Skeletal muscle satellite cell (primary cell): ENCODE measurements around the gene RUFY4.

ENCODE experiments used
- H3K27me3 ChIP-seq: 2 replicates; pipeline ENCODE4 v1.7.0; 2013; ENCODE audit warnings: low read length; ENCODE audit not compliant: control insufficient read depth, insufficient read depth
- H3K36me3 ChIP-seq: 2 replicates; pipeline ENCODE4 v1.7.0; 2013; ENCODE audit warnings: mild to moderate bottlenecking, control low read depth, low read length; ENCODE audit not compliant: insufficient read depth
- H3K4me1 ChIP-seq: 2 replicates; pipeline ENCODE4 v1.7.0; 2013; ENCODE audit warnings: low read length; ENCODE audit not compliant: control insufficient read depth, insufficient read depth
- H3K4me2 ChIP-seq: 2 replicates; pipeline ENCODE4 v1.7.0; 2013; ENCODE audit warnings: mild to moderate bottlenecking, low read length
- H3K4me3 ChIP-seq: 2 replicates; pipeline ENCODE4 v1.7.0; 2013; ENCODE audit warnings: low read length
- H3K9ac ChIP-seq: 2 replicates; pipeline ENCODE4 v1.7.0; 2013; ENCODE audit warnings: mild to moderate bottlenecking, low read depth, low read length, moderate library complexity
- H3K9me3 ChIP-seq: replicated peaks from 2 replicates; pipeline ENCODE4 v1.7.0; 2013; ENCODE audit warnings: mild to moderate bottlenecking, control low read depth, low read length

RUFY4 gene

DNA sequence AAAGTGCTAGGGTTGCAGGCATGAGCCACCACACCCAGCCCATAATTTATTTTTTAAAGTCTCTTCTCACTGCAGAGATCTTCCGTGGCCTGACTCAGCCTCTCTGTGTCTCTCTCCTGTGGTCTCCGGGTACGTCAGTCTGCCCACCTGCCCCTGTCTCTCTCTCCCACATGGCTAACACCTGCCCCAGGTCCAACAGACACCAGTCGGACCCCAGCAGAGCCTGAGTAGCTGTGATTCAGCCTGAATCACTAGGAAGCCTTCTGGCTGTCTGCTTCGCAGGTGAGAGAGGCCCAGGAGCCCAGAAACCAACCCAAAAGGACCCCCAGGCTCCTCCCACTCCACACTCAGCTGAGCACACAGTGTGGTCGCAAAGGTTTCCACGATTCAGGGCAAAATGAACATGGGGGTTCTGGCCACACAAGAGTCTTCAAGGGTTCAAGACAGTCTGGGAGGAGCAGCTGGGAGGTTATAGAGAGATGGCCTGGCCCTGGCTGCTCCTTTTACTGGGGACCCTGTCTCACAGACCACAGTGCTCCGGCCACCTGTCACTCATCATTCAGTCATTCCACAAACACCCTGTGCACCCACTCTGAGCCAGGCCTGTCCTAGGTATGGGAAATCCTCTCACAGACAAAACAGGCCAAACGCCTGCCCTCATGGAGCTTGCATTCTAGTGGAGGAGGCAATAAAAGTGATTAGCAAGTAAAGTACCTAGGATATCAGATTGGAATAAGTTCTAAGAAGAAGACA lies 8.6 kb downstream of the RUFY4 start:
- no peaks in the 10 kb centered on the region for H3K4me1 ChIP-seq
- H3K36me3 ChIP-seq, result no peaks in the 10 kb centered on the region
- H3K4me3 ChIP-seq, result no peak overlapping the region
- no peaks in the 10 kb centered on the region for H3K9me3 ChIP-seq
- H3K4me2 ChIP-seq, result no peak overlapping the region
- peaks cover 24% of the 10 kb centered on the region for H3K27me3 ChIP-seq
- no peak overlapping the region for H3K9ac ChIP-seq

DNA sequence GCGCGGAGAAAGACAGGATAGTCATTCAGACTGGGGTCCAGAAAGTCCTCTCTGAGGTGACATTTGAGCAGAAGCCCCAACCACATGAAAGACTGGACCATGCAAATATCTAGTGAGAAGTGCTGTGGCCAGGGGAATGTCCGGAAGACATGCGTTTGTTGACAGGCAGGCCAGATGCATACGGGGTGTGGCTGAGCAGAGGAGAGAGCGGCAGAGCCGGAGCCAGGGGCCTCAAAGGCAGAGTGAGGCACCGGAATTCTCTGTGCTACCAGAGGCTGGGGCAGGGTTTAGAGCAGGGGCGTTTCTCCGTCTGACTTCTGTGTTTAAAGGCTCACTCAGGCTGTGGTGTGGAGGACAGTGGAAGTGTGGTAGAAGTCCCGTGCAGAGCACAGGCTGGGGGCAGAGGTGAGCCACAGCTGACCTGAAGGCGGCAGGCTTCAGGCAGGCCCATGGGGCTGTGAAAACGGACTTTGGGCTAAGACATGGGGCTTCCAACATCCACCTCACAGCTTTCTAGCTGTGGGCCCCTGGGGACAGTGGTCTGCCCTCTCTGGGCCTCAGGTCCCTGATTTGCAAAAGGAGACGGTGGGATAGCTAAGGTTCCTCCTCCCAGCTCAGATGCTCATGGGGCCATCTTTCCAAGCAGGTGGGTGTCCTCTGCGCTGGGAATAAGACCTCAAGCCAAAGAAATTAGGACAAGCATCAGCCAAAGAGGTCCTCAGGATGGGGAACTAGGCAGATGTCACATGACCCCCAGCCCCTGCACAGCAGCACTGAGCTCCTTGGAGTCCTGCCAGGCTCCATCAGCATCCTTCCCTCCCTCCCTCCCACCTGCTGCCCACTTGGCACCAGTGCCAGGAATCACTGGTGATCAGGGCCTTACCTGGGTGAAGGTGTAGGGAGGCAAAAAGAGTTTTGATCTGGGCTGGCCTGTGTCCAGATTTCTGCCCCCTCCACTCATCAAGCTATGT lies 11.2 kb downstream of the RUFY4 start:
- Histone ChIP-seq H3K9me3 (no peaks in the 10 kb centered on the region), H3K4me3 (no peak overlapping the region), H3K36me3 (no peaks in the 10 kb centered on the region), H3K27me3 (peaks cover 21% of the 10 kb centered on the region), H3K9ac (no peak overlapping the region), H3K4me2 (no peak overlapping the region), H3K4me1 (no peaks in the 10 kb centered on the region)

DNA sequence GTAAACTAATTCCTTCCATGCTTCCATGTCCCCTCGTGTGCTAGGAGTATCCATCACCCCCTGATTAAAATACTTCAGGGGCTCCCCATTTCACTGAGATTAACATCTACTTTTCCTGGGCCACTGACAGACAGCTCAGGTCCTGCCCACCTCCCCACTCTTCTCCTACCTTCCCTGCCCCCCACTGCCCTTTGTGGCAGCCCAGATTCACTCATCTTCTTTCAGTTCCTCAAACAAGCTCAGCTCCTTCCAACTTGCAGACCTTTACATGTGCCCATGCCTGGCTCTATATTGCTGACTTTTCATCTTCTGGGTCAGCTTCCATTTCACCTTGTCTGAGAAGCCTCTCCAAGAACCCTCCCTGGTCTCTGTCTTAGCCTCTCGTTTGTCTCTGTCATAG lies 12.0 kb downstream of the RUFY4 start:
- Histone ChIP-seq H3K9me3 (no peaks in the 10 kb centered on the region), H3K36me3 (no peaks in the 10 kb centered on the region), H3K9ac (no peak overlapping the region), H3K27me3 (peaks cover 23% of the 10 kb centered on the region), H3K4me3 (no peak overlapping the region), H3K4me2 (no peak overlapping the region), H3K4me1 (no peaks in the 10 kb centered on the region)

DNA sequence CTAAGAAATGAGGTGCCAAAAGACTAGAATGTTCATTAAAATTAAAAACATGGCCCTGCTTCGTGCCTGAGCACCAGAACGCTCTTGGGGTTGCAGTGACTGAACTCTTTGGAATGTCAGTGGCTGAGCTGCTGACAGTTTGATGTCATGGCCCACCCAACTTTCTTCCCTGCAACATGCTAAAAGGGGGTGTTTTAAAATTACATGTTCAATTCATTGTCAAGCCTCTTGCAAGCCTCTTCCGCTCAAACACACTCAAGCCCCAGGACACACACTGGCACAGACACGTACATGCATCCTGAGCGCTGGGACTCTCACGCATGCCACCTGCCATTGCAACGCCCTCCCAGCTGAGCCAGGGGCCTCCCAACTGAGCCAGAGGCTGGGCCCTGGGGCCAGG lies 12.6 kb downstream of the RUFY4 start:
- H3K4me1 ChIP-seq, result no peaks in the 10 kb centered on the region
- H3K9me3 ChIP-seq, result no peaks in the 10 kb centered on the region
- no peaks in the 10 kb centered on the region for H3K36me3 ChIP-seq
- H3K4me2 ChIP-seq, result no peak overlapping the region
- H3K27me3 ChIP-seq, result peaks cover 20% of the 10 kb centered on the region
- H3K9ac ChIP-seq, result no peak overlapping the region
- H3K4me3 ChIP-seq, result no peak overlapping the region

DNA sequence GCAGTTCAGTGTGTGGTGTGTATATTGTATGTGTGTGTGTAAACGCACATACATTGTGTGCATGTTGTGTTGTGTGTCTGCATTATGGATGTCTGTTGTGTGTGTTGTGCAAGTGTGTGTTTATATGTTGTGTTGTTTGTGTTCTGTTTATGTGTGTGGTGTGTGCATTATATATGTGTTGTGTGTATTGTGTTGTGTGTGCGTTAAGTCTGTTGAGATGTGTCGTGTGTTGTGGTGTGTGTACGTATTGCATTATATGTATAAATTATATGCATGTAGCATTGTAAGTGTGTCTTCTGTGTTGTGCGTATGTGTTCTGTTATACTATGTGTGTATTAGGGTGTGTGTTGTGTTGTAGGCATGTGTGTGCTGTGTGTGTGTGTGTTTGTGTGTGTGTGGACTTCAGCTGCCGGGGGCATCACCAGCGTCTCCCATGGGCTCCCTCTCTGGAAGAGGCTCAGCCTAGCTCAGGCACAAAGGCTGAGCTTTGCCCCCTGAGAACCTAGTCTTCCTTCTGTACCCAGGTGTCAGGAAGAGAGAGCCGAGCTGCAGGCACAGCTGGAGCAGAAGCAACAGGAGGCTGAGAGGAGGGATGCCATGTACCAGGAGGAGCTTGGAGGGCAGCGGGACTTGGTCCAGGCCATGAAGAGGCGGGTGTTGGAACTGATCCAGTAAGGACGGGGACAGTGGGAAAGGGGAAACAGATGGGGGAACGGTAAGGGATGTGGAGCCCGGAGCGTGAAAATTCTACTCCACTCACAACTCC lies 13.7 kb downstream of the RUFY4 start:
- no peaks in the 10 kb centered on the region for H3K36me3 ChIP-seq
- peaks cover 20% of the 10 kb centered on the region for H3K27me3 ChIP-seq
- H3K4me1 ChIP-seq, result no peaks in the 10 kb centered on the region

DNA sequence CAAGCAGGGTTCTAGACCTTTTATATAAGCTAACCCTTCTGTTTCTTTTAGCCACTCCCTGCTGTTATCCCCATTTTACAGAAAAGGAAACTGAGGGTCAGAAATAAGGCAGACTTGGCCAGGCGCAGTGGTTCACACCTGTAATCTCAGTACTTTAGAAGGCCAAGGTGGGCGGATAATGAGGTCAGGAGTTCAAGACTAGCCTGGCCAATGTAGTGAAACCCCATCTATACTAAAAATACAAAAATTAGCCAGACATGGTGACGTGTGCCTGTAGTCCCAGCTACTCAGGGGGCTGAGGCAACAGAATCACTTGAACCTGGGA lies 14.3 kb downstream of the RUFY4 start:
- no peak overlapping the region for H3K4me2 ChIP-seq
- no peaks in the 10 kb centered on the region for H3K4me1 ChIP-seq
- no peaks in the 10 kb centered on the region for H3K36me3 ChIP-seq
- H3K9me3 ChIP-seq, result no peaks in the 10 kb centered on the region
- peaks cover 20% of the 10 kb centered on the region for H3K27me3 ChIP-seq
- H3K4me3 ChIP-seq, result no peak overlapping the region
- no peak overlapping the region for H3K9ac ChIP-seq

More for the DNA sequence above, 13.7 kb downstream of the RUFY4 start:
- no peak overlapping the region for H3K4me2 ChIP-seq
- H3K9ac ChIP-seq, result no peak overlapping the region
- H3K9me3 ChIP-seq, result no peaks in the 10 kb centered on the region
- H3K4me3 ChIP-seq, result no peak overlapping the region

DNA sequence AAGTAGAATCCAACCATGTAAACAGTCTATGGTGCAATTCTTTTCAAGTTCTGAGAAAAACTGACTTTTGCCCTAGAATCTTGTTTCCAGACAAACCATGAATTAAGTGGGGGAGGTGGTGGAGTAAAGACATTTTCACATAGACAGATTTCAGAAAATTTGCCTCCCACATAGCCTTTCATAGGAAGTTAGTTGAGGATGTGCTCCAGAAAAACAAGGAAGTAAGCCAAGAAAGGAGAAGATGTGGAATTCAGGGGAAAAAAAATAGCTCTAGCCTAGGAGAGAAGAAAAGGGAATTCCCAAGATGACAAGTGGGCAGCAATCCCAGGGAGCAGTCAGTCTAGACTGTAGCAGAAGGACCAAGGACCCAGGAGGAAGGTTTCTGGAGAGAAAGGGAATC lies 17.4 kb downstream of the RUFY4 start:
- H3K9ac ChIP-seq, result no peak overlapping the region
- peaks cover 27% of the 10 kb centered on the region for H3K27me3 ChIP-seq
- no peaks in the 10 kb centered on the region for H3K4me1 ChIP-seq
- H3K36me3 ChIP-seq, result no peaks in the 10 kb centered on the region
- H3K9me3 ChIP-seq, result no peaks in the 10 kb centered on the region
- no peak overlapping the region for H3K4me3 ChIP-seq
- no peak overlapping the region for H3K4me2 ChIP-seq

DNA sequence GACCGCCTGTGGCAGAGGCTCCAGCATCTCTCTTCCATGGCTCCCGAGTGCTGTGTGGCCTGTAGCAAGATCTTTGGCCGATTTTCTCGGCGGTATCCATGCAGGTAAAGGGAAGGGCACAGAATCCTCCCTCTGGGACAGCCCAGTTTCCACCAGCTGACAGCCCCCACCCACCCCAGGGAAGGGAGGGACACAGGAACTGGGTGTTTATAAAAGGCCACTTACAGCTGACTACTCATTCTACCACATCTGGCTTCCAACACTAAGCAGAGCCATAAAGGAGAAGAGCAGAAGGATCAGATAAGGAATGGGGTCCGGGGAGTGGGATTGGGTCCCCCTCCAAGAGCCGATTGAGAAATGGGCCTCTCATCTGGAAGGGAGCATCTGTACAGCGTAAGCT lies 20.2 kb downstream of the RUFY4 start:
- H3K9ac ChIP-seq, result no peak overlapping the region
- peaks cover 28% of the 10 kb centered on the region for H3K27me3 ChIP-seq
- no peaks in the 10 kb centered on the region for H3K4me1 ChIP-seq
- no peaks in the 10 kb centered on the region for H3K9me3 ChIP-seq
- H3K36me3 ChIP-seq, result no peaks in the 10 kb centered on the region
- no peak overlapping the region for H3K4me3 ChIP-seq
- no peak overlapping the region for H3K4me2 ChIP-seq

DNA sequence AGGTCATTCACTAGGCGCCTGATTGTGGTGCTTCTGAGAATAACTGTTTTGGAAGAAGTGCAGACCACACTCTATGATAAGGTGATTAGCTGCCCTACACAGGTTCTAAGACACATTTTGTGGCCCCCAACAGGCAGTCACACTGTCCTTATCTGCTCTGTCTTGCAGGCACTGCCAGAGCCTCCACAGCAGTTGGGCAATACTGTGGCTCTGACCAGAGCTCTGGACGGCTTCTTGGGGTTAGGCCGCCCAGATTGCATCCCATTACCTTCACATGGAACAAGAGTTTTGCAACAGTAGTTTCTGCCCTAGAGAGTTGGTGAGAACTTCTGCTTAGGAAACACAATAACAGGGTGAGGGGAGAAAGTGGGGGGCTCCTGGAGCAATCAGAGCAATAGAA lies 22.7 kb downstream of the RUFY4 start:
- Histone ChIP-seq H3K4me3 (no peak overlapping the region), H3K9me3 (no peaks in the 10 kb centered on the region), H3K27me3 (peaks cover 30% of the 10 kb centered on the region), H3K9ac (no peak overlapping the region), H3K36me3 (no peaks in the 10 kb centered on the region), H3K4me2 (no peak overlapping the region), H3K4me1 (no peaks in the 10 kb centered on the region)

DNA sequence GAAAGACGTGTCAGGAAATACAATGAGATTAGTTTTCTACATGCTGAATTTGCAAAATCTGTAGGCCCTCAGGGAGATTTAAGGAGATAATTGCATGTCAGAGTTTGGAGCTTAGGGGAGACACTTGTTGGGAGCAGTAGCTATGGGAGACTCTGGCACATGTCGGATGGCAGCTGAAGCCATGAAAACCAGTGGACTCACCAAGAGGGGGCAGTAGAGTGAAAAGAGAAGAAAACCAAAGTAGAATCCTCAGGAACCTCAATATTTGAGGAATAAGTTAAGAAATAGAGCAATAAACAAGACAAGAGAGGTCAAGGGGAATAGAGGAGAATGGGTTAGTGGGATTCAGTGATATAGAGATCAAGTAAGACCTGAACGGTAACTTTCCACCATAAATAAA lies 24.8 kb downstream of the RUFY4 start:
- Histone ChIP-seq H3K9me3 (no peaks in the 10 kb centered on the region), H3K4me3 (no peak overlapping the region), H3K36me3 (no peaks in the 10 kb centered on the region), H3K27me3 (peaks cover 44% of the 10 kb centered on the region), H3K4me2 (no peak overlapping the region), H3K4me1 (no peaks in the 10 kb centered on the region), H3K9ac (no peak overlapping the region)

DNA sequence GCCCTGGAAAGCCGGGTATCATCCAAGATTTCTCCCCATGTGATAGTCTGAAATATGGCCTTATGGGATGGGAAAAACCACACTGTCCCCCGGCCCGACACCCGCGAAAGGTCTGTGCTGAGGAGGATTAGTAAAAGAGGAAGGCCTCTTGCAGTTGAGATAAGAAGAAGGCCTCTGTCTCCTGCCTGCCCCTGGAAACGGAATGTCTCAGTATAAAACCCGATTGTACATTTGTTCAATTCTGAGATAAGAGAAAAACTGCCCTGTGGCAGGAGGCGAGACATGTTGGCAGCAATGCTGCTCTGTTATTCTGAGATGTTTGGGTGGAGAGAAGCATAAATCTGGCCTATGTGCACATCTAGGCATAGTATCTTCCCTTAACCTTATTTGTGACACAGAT lies 26.8 kb downstream of the RUFY4 start:
- H3K36me3 ChIP-seq, result no peaks in the 10 kb centered on the region
- H3K4me3 ChIP-seq, result no peak overlapping the region
- no peaks in the 10 kb centered on the region for H3K9me3 ChIP-seq
- no peaks in the 10 kb centered on the region for H3K4me1 ChIP-seq
- no peak overlapping the region for H3K4me2 ChIP-seq
- H3K9ac ChIP-seq, result no peak overlapping the region
- peaks cover 36% of the 10 kb centered on the region for H3K27me3 ChIP-seq
